ENCODE data around the gene MED13L. TPM values are rescaled to one million over a fixed set of nuclear protein-coding genes. Genes with fewer than 3 reads are reported as not detected.
"Not testable (repeated sequence)": the region's sequence is repeated elsewhere in the genome, so short reads cannot be mapped to it uniquely, and the experiment has no call there.

MED13L gene
- total and polyA plus RNA-seq, 2 experiments from 2014 or later: 11.7 to 88.7 TPM

DNA sequence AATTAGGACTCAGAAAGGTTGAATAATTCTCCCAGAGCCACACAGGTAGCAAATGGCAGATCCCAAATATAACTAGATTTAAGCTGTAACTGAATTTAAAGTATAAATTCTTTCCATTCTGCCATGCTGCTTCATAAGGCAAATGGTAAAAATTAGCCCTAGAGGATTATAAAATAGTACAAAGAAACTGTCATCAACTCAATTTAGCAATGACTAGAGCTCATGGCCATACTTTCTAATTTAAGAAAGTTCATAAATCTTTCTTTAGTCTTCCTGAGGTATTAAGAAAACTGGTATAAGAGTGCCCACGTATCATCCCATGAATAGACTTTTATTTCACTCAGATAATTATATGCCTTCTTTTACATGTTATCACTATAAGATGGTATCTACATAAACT, 34.8 kb downstream of the MED13L start:
- Histone ChIP-seq H3K27ac (no peak overlapping the region), H3K9me3 (ENCODE audit: low read depth) (no peaks in the 10 kb centered on the region), H3K4me3 (no peak overlapping the region), H4K20me1 (ENCODE audit: insufficient read depth) (peaks cover 56% of the 10 kb centered on the region), H3K79me2 (ENCODE audit: insufficient read depth) (peaks cover 99% of the 10 kb centered on the region), H3K4me2 (ENCODE audit: unreplicated experiment) (no peak overlapping the region), H3K9ac (no peak overlapping the region), H3K9me2 (ENCODE audit: insufficient read depth) (no peaks in the 10 kb centered on the region), H3K36me3 (ENCODE audit: low read depth) (no peaks in the 10 kb centered on the region), H3K4me1 (ENCODE audit: insufficient read depth) (peaks cover 26% of the 10 kb centered on the region), H2AFZ (no peak overlapping the region), H3F3A (ENCODE audit: insufficient read depth) (no peaks in the 10 kb centered on the region), H3K27me3 (replicated peaks; ENCODE audit: insufficient read depth) (no peaks in the 10 kb centered on the region)
- TF ChIP-seq EZH2 (IDR thresholded peaks at IDR 0.05; ENCODE audit: insufficient read depth, poor library complexity, severe bottlenecking) (no peak), EZH2phosphoT487 (IDR thresholded peaks at IDR 0.05; ENCODE audit: insufficient read depth, low read depth) (no peak)
- in situ Hi-C loops (cut with MboI): loop anchor here (25.0 kb wide), 1 partner anchor 230 kb away; no protein-coding TSS in a partner anchor
- 58 to 81% methylated on average over 1 of the region's 1 CpG for WGBS, 2 experiments (ENCODE audit: low coverage in 1 of 2, low lambda C conversion rate in 2 of 2, missing lambda C conversion rate in 2 of 2)
- DNase-seq: no peak

- DNase-seq: no peak
- 88 to 89% methylated on average over 9 of the region's 9 CpGs for WGBS, 2 experiments (ENCODE audit: low coverage in 1 of 2, low lambda C conversion rate in 2 of 2, missing lambda C conversion rate in 2 of 2)
- H3K79me2 ChIP-seq (ENCODE audit: insufficient read depth): peaks cover 100% of the 10 kb centered on the region
- H4K20me1 ChIP-seq (ENCODE audit: insufficient read depth): peaks cover 58% of the 10 kb centered on the region
- H3K9me3 ChIP-seq (ENCODE audit: low read depth): no peaks in the 10 kb centered on the region
- no peak overlapping the region for H3K27ac ChIP-seq
- H3K27me3 ChIP-seq (replicated peaks; ENCODE audit: insufficient read depth): no peaks in the 10 kb centered on the region
- in situ Hi-C loops (cut with MboI): loop anchor here (25.0 kb wide), 1 partner anchor 229 kb away; no protein-coding TSS in a partner anchor
- H3K36me3 ChIP-seq (ENCODE audit: low read depth): no peaks in the 10 kb centered on the region
- H2AFZ ChIP-seq: no peak overlapping the region
- no peak overlapping the region for H3K4me3 ChIP-seq
- H3K9me2 ChIP-seq (ENCODE audit: insufficient read depth): no peaks in the 10 kb centered on the region
- H3K4me1 ChIP-seq (ENCODE audit: insufficient read depth): peaks cover 34% of the 10 kb centered on the region
- TF ChIP-seq EZH2phosphoT487 (IDR thresholded peaks at IDR 0.05; ENCODE audit: insufficient read depth, low read depth): no peak
- no peaks in the 10 kb centered on the region for H3F3A ChIP-seq (ENCODE audit: insufficient read depth)
- no peak overlapping the region for H3K9ac ChIP-seq
- H3K4me2 ChIP-seq (ENCODE audit: unreplicated experiment): no peak overlapping the region
Observed at GRCh38 chr12:116241157-116241759, 36.2 kb downstream of the MED13L start.

- not testable (repeated sequence) for H3K9ac ChIP-seq; H3K9me2 ChIP-seq (ENCODE audit: insufficient read depth); H3K4me2 ChIP-seq (ENCODE audit: unreplicated experiment); DNase-seq; H3K4me3 ChIP-seq; H2AFZ ChIP-seq; H3K36me3 ChIP-seq (ENCODE audit: low read depth); H3F3A ChIP-seq (ENCODE audit: insufficient read depth); H3K9me3 ChIP-seq (ENCODE audit: low read depth); H3K27ac ChIP-seq; H3K27me3 ChIP-seq (replicated peaks; ENCODE audit: insufficient read depth)
- in situ Hi-C loops (cut with MboI): loop anchor here (25.0 kb wide), 1 partner anchor 226 kb away; no protein-coding TSS in a partner anchor
- peaks cover 49% of the 10 kb centered on the region for H4K20me1 ChIP-seq (ENCODE audit: insufficient read depth)
- peaks cover 26% of the 10 kb centered on the region for H3K4me1 ChIP-seq (ENCODE audit: insufficient read depth)
- 95 to 97% methylated on average over 13 of the region's 13 CpGs for WGBS, 2 experiments (ENCODE audit: low coverage in 1 of 2, low lambda C conversion rate in 2 of 2, missing lambda C conversion rate in 2 of 2)
- peaks cover 100% of the 10 kb centered on the region for H3K79me2 ChIP-seq (ENCODE audit: insufficient read depth)
Observed at GRCh38 chr12:116238570-116239119, 38.8 kb downstream of the MED13L start.

GRCh38 chr12:116238149-116238548, 39.3 kb downstream of the MED13L start:
- in situ Hi-C loops (cut with MboI): loop anchor here (25.0 kb wide), 1 partner anchor 226 kb away; no protein-coding TSS in a partner anchor
- WGBS, 2 experiments (ENCODE audit: low coverage in 1 of 2, low lambda C conversion rate in 2 of 2, missing lambda C conversion rate in 2 of 2): 85 to 86% methylated on average over 3 of the region's 3 CpGs

More at GRCh38 chr12:116238149-116238548, 39.3 kb downstream of the MED13L start:
- no peaks in the 10 kb centered on the region for H3K36me3 ChIP-seq (ENCODE audit: low read depth)
- H3K79me2 ChIP-seq (ENCODE audit: insufficient read depth): peaks cover 100% of the 10 kb centered on the region
- peaks cover 23% of the 10 kb centered on the region for H3K4me1 ChIP-seq (ENCODE audit: insufficient read depth)
- H2AFZ ChIP-seq: no peak overlapping the region
- TF ChIP-seq EZH2 (IDR thresholded peaks at IDR 0.05; ENCODE audit: insufficient read depth, poor library complexity, severe bottlenecking): no peak
- H3K27ac ChIP-seq: no peak overlapping the region
- no peak overlapping the region for H3K4me2 ChIP-seq (ENCODE audit: unreplicated experiment)
- no peaks in the 10 kb centered on the region for H3K9me3 ChIP-seq (ENCODE audit: low read depth)
- H3K27me3 ChIP-seq (replicated peaks; ENCODE audit: insufficient read depth): no peaks in the 10 kb centered on the region
- no peaks in the 10 kb centered on the region for H3K9me2 ChIP-seq (ENCODE audit: insufficient read depth)
- H3K9ac ChIP-seq: no peak overlapping the region
- DNase-seq: no peak
- peaks cover 46% of the 10 kb centered on the region for H4K20me1 ChIP-seq (ENCODE audit: insufficient read depth)
- H3F3A ChIP-seq (ENCODE audit: insufficient read depth): no peaks in the 10 kb centered on the region
- H3K4me3 ChIP-seq: no peak overlapping the region
